H1 (cell line): ENCODE data around the gene EPB41L2. TPM values are rescaled to one million over a fixed set of nuclear protein-coding genes. Genes with fewer than 3 reads are reported as not detected.

Experiments used
- CTCF ChIA-PET: fragments of 300-600 bp; sonication (Branson Sonifier 250); formaldehyde crosslinking; loops from one replicate; lab custom pipeline; 2021; ENCODE audit not compliant: partially characterized antibody; lab: Charles Lee
- POLR2A ChIA-PET: fragments of 300-600 bp; sonication (Branson Sonifier 250); formaldehyde crosslinking; loops from one replicate; lab custom pipeline; 2021; ENCODE audit warnings: inconsistent platforms; ENCODE audit not compliant: partially characterized antibody; lab: Charles Lee
- DNase-seq, 2 experiments: peaks; one replicate each; pipeline versions ENCODE4 v3.0.0 to v3.0.0-alpha.2; 2010 to 2022; ENCODE audit warnings: low spot score in 2 of 2, low read depth in 1 of 2, mixed read lengths in 1 of 2
- FAIRE-seq: peaks from 2 replicates; lab custom pipeline; 2011; peaks lifted over from hg19 to GRCh38; lab: Jason Lieb, UNC
- H2AFZ ChIP-seq: 2 replicates; pipeline ENCODE4 v1.8.1; 2012; ENCODE audit warnings: low read length, inconsistent platforms
- H2AK5ac ChIP-seq: 2 replicates; pipeline ENCODE4 v1.6.1; 2013; ENCODE audit warnings: low read depth, low read length
- H2BK120ac ChIP-seq: replicated peaks from 2 replicates; pipeline ENCODE3; 2013; ENCODE audit warnings: low read depth, low read length, inconsistent platforms
- H2BK12ac ChIP-seq: 2 replicates; pipeline ENCODE4 v1.6.1; 2013; ENCODE audit warnings: low read depth, low read length
- H2BK15ac ChIP-seq: 2 replicates; pipeline ENCODE4 v1.6.1; 2013; ENCODE audit warnings: low read length
- H2BK20ac ChIP-seq: 2 replicates; pipeline ENCODE4 v1.6.1; 2013; ENCODE audit warnings: low read length
- H2BK5ac ChIP-seq: 2 replicates; pipeline ENCODE4 v1.6.1; 2013; ENCODE audit warnings: low read depth, low read length
- H3K14ac ChIP-seq: 2 replicates; pipeline ENCODE4 v1.6.1; 2013; ENCODE audit warnings: inconsistent platforms; ENCODE audit not compliant: insufficient read length
- H3K18ac ChIP-seq: 2 replicates; pipeline ENCODE4 v1.6.1; 2013; ENCODE audit warnings: low read length; ENCODE audit errors: extremely low read depth
- H3K23ac ChIP-seq: 2 replicates; pipeline ENCODE4 v1.6.1; 2013; ENCODE audit warnings: inconsistent platforms; ENCODE audit not compliant: insufficient read length
- H3K23me2 ChIP-seq: 2 replicates; pipeline ENCODE4 v1.6.1; 2013; ENCODE audit warnings: low read depth, low read length
- H3K27ac ChIP-seq: 2 replicates; pipeline ENCODE4 v1.6.1; 2011; ENCODE audit warnings: low read depth, low read length, inconsistent platforms
- H3K27me3 ChIP-seq, 4 experiments: replicated peaks in 1 of 4; 1 replicate in 1 of 4; 2 replicates in 3 of 4; pipeline versions ENCODE4 v1.6.1 to v1.8.1; 2011 to 2013; ENCODE audit warnings: low read length in 3 of 4, mild to moderate bottlenecking in 3 of 4, inconsistent platforms in 2 of 4, mixed read lengths in 2 of 4, moderate library complexity in 1 of 4; ENCODE audit not compliant: control insufficient read depth in 3 of 4, insufficient read depth in 3 of 4; ENCODE audit errors: extremely low read depth in 1 of 4
- H3K36me3 ChIP-seq, 4 experiments: 2 replicates each; pipeline versions ENCODE4 v1.6.1 to v1.8.1; 2011 to 2013; ENCODE audit warnings: mild to moderate bottlenecking in 4 of 4, low read length in 3 of 4, moderate library complexity in 2 of 4, control low read depth in 1 of 4, inconsistent platforms in 1 of 4; ENCODE audit not compliant: insufficient read depth in 4 of 4, control insufficient read depth in 2 of 4
- H3K4ac ChIP-seq: replicated peaks from 2 replicates; pipeline ENCODE3; 2013; ENCODE audit warnings: low read length, low read depth, mixed read lengths, inconsistent platforms; ENCODE audit not compliant: insufficient read length
- H3K4me1 ChIP-seq, 4 experiments: replicated peaks in 1 of 4; 1 replicate in 1 of 4; 2 replicates in 3 of 4; pipeline versions ENCODE4 v1.6.1 to v1.8.1; 2011 to 2013; ENCODE audit warnings: low read length in 3 of 4, inconsistent platforms in 2 of 4, mixed read lengths in 1 of 4; ENCODE audit not compliant: insufficient read depth in 4 of 4, control insufficient read depth in 3 of 4
- H3K4me2 ChIP-seq, 2 experiments: 2 replicates each; pipeline versions ENCODE4 v1.6.1 to v1.8.1; 2011 to 2013; ENCODE audit warnings: low read depth in 2 of 2, low read length in 2 of 2, control low read depth in 1 of 2, inconsistent platforms in 1 of 2, mild to moderate bottlenecking in 1 of 2; ENCODE audit not compliant: insufficient read depth in 1 of 2
- H3K4me3 ChIP-seq, 4 experiments: fragments of 200-600, 300-600 bp in 1 of 4; sonication (generic), shearing (Covaris generic), sonication (Bioruptor Twin) in 1 of 4; 2 replicates each; pipeline versions ENCODE4 v1.5.1 to v1.8.1; 2011 to 2016; ENCODE audit warnings: low read length in 4 of 4, low read depth in 3 of 4, control low read depth in 2 of 4, inconsistent platforms in 2 of 4, mild to moderate bottlenecking in 2 of 4, mixed read lengths in 1 of 4, moderate library complexity in 1 of 4; ENCODE audit not compliant: insufficient read depth in 2 of 4; ENCODE audit errors: extremely low read depth in 1 of 4
- H3K56ac ChIP-seq: replicated peaks from 2 replicates; pipeline ENCODE3; 2013; ENCODE audit warnings: low read depth, mild to moderate bottlenecking, mixed read lengths, low read length, inconsistent platforms; ENCODE audit not compliant: insufficient read length
- H3K79me1 ChIP-seq: 2 replicates; pipeline ENCODE4 v1.6.1; 2013; ENCODE audit warnings: low read depth, low read length, control low read depth
- H3K79me2 ChIP-seq, 2 experiments: 2 replicates each; pipeline versions ENCODE4 v1.6.1 to v1.8.1; 2012 to 2013; ENCODE audit warnings: low read length in 2 of 2, mild to moderate bottlenecking in 2 of 2, inconsistent platforms in 1 of 2; ENCODE audit not compliant: insufficient read depth in 2 of 2, control insufficient read depth in 1 of 2
- H3K9ac ChIP-seq, 4 experiments: replicated peaks in 1 of 4; 1 replicate in 1 of 4; 2 replicates in 3 of 4; pipeline versions ENCODE4 v1.6.1 to v1.8.1; 2011 to 2013; ENCODE audit warnings: low read depth in 3 of 4, low read length in 3 of 4, control low read depth in 2 of 4, mild to moderate bottlenecking in 2 of 4, moderate library complexity in 2 of 4, inconsistent platforms in 1 of 4; ENCODE audit errors: extremely low read depth in 1 of 4
- H3K9me3 ChIP-seq, 2 experiments: 2 replicates each; pipeline versions ENCODE4 v1.6.1 to v1.8.1; 2012 to 2013; ENCODE audit warnings: mild to moderate bottlenecking in 2 of 2, moderate library complexity in 2 of 2, control low read depth in 1 of 2, inconsistent platforms in 1 of 2, low read depth in 1 of 2, low read length in 1 of 2, mixed read lengths in 1 of 2; ENCODE audit not compliant: insufficient read depth in 2 of 2
- H4K20me1 ChIP-seq, 2 experiments: replicated peaks in 1 of 2; 2 replicates each; pipeline versions ENCODE3 to v1.8.1; 2011 to 2013; ENCODE audit warnings: inconsistent platforms in 2 of 2, low read length in 2 of 2, mild to moderate bottlenecking in 1 of 2; ENCODE audit not compliant: insufficient read depth in 2 of 2, control insufficient read depth in 1 of 2
- H4K5ac ChIP-seq: 2 replicates; pipeline ENCODE4 v1.6.1; 2013; ENCODE audit warnings: low read length, low read depth, mixed read lengths, inconsistent platforms; ENCODE audit not compliant: insufficient read length
- H4K8ac ChIP-seq: 2 replicates; pipeline ENCODE4 v1.8.0; 2013; ENCODE audit warnings: mild to moderate bottlenecking, moderate library complexity, low read length, inconsistent platforms; ENCODE audit not compliant: insufficient read depth; ENCODE audit errors: extremely low read depth
- H4K91ac ChIP-seq: replicated peaks from 2 replicates; pipeline ENCODE3; 2013; ENCODE audit warnings: low read length, mixed read lengths, inconsistent platforms; ENCODE audit not compliant: insufficient read length
- CHD1 ChIP-seq: IDR thresholded peaks from 2 replicates; pipeline ENCODE4 v1.6.1; 2012; ENCODE audit warnings: low read depth, low read length, improper control_type of control experiment
- PHF8 ChIP-seq: fragments of 200-600 bp; sonication (generic); conservative IDR thresholded peaks from 2 replicates; pipeline ENCODE4 v1.7.1; 2012; ENCODE audit warnings: low read depth, mild to moderate bottlenecking, inconsistent platforms, low read length, moderate library complexity
- WGBS, 2 experiments: shearing (Covaris generic) in 1 of 2; methylation state at CpG; one replicate each; pipeline versions ENCODE4 v1.1.6 to v1.1.7; 2013 to 2015; ENCODE audit warnings: low lambda C conversion rate in 2 of 2, mixed read lengths in 2 of 2, inconsistent platforms in 1 of 2, low coverage in 1 of 2, missing lambda C conversion rate in 1 of 2; ENCODE audit not compliant: insufficient replicate concordance in 2 of 2, insufficient coverage in 1 of 2, insufficient read length in 1 of 2; ENCODE audit errors: extremely low coverage in 1 of 2, missing lambda C conversion rate in 1 of 2; 5-methylcytosine and 5-hydroxymethylcytosine counted together
- polyA plus RNA-seq, 7 experiments: library from polyadenylated mRNA; depleted of rRNA in 3 of 7; stranded (reverse) in 5 of 7; unstranded in 2 of 7; fragments of >200 nt in 5 of 7; fragments of 200-250 nt in 2 of 7; gene quantifications; 1 replicate in 5 of 7; 2 replicates in 1 of 7; 4 replicates in 1 of 7; pipeline versions ENCODE4 v1.2.1 to v1.2.3, GENCODE V29; 2011 to 2013; ENCODE audit warnings: missing spikeins in 2 of 7, mixed read lengths in 2 of 7
- total RNA-seq: library from RNA; stranded (reverse); fragmentation: NEBNext Ultra II Directional; extraction: Animal tissue kit (Norgen Biotek cat#: 25700); gene quantifications from 2 replicates; pipeline ENCODE4 v1.2.1, GENCODE V29; 2021

The EPB41L2 gene
- total and polyA plus RNA-seq, 2 of the 8 experiments (the other 6 are each of a cell fraction or from before 2014, with no cell fraction given), result 22.5 to 123 TPM

DNA sequence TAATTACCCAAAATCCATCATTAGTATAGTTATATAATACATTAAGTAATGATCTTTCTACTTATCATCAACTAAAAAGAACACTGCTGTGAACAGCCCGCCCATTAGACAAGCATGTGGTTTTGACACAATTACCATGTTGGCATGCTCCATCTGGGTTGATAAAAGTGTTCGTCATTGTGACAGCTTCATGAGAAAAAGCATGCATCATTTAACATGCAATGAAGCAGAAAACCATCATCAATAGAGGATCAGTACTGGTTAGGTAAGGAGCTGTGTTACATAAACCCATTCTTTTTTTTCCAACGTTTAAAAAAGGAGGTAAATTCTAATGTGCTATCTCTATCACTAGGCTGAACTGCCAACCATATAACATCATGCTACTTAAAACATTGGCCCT lies 101.9 kb downstream of the EPB41L2 start:
- no peak overlapping the region for H3K56ac ChIP-seq
- H2BK120ac ChIP-seq, result no peak overlapping the region
- no peak overlapping the region for H4K91ac ChIP-seq
- no peak overlapping the region for H3K14ac ChIP-seq
- H4K20me1 ChIP-seq, result peaks cover 0 to 2% of the 10 kb centered on the region in 2 experiments
- POLR2A ChIA-PET, result no interaction called here
- no peak overlapping the region for H3K4me3 ChIP-seq
- no peak overlapping the region for H3K23ac ChIP-seq
- no peak overlapping the region for H3K18ac ChIP-seq
- TF ChIP-seq CHD1 (no peak), PHF8 (no peak)
- CTCF ChIA-PET, result no interaction called here
- H3K79me1 ChIP-seq, result no peaks in the 10 kb centered on the region; the same call in 1 of the 2 replicates
- no peak overlapping the region for H4K5ac ChIP-seq
- H2BK5ac ChIP-seq, result no peak overlapping the region
- no peak overlapping the region for H2AFZ ChIP-seq
- DNase-seq (no peak), FAIRE-seq (no peak)
- H3K9ac ChIP-seq, result no peak overlapping the region
- H2BK20ac ChIP-seq, result no peak overlapping the region
- H3K36me3 ChIP-seq, result no peaks in the 10 kb centered on the region
- H4K8ac ChIP-seq, result no peak overlapping the region
- WGBS, 2 experiments, result 95% methylated on average over 3 of the region's 3 CpGs; no CpG with 5 or more reads in 1 of the 2 experiments
- peaks cover 0 to 2% (median 0%) of the 10 kb centered on the region in 4 experiments; a peak in 1 of 7 replicates for H3K4me1 ChIP-seq
- no peak overlapping the region for H2AK5ac ChIP-seq
- H3K4ac ChIP-seq, result no peak overlapping the region
- H3K9me3 ChIP-seq, result no peaks in the 10 kb centered on the region
- H3K4me2 ChIP-seq, result no peak overlapping the region
- no peak overlapping the region for H2BK15ac ChIP-seq
- H3K27me3 ChIP-seq, result no peaks in the 10 kb centered on the region
- H3K79me2 ChIP-seq, result peaks cover 0 to 40% of the 10 kb centered on the region in 2 experiments; a peak in 2 of 4 replicates
- H3K23me2 ChIP-seq, result no peaks in the 10 kb centered on the region
- no peak overlapping the region for H3K27ac ChIP-seq
- no peak overlapping the region for H2BK12ac ChIP-seq
